GM18868 (cell line): Measurements from ENCODE around the gene ACSL1.
"Not testable (repeated sequence)": the region's sequence is repeated elsewhere in the genome, so short reads cannot be mapped to it uniquely, and the experiment has no call there.

Experiments
- ATAC-seq: cut with Tn5 transposase; IDR thresholded peaks from one replicate; pipeline ENCODE4 v1.9.1; 2021; ENCODE audit warnings: mild to moderate bottlenecking, moderate library complexity; ENCODE audit not compliant: unreplicated experiment

Gene ACSL1

DNA sequence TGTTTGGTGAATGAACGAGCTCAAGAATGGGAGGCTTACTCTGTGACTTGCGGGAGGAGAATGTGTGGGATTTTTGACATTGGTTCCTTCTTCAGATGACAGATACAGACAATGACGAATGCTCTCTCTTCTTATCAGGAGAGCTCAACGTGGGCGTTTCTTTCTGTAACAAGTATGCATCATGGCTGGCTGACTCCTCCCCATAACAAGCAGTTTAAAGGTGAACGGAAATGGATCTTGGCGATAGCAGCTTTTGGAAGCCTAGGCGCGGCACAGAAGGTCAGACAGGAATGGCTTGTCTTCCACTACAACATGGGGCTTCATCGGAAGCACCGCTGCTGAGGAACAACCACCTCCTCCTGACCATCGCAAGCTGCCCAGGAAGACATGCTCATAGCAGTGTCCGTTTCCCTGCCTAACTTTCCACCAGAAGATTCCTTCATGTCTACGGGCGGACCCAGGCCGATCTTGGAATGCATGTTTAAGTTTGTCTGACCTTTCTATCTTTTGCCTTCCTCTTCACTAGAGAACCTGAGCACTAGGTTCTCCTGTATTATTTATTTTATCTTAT is 18.3 kb upstream of the ACSL1 start:
- ATAC-seq: no peak

- ATAC-seq: not testable (repeated sequence)
Measured at GRCh38 chr4:184839075-184839399, 13.3 kb upstream of the ACSL1 start.

- ATAC-seq: no peak
Measured at GRCh38 chr4:184838249-184839074, 12.7 kb upstream of the ACSL1 start.

DNA sequence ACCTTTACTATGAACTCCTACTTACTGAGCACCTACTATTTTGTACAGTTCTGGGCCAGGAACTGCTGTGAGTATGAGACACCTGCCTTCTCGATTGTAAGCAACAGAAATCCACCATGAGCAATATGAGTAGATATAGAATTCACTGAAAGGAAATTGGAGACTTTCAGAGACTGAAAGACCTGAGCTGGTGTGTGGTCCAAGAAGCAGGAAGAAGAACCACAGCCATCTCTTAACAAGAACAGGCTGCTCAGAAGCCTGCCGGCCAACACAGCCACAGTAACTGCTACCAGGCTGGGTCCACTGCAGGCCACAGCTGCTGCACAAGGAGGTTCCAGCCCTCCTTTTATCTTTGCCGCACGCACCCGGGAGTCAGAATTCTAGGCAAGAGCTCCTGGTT is 10.8 kb upstream of the ACSL1 start:
- no peak for ATAC-seq

GRCh38 chr4:184833046-184833838 is 7.5 kb upstream of the ACSL1 start:
- no peak for ATAC-seq

- ATAC-seq: no peak
Measured at GRCh38 chr4:184831153-184831552, 5.4 kb upstream of the ACSL1 start.

DNA sequence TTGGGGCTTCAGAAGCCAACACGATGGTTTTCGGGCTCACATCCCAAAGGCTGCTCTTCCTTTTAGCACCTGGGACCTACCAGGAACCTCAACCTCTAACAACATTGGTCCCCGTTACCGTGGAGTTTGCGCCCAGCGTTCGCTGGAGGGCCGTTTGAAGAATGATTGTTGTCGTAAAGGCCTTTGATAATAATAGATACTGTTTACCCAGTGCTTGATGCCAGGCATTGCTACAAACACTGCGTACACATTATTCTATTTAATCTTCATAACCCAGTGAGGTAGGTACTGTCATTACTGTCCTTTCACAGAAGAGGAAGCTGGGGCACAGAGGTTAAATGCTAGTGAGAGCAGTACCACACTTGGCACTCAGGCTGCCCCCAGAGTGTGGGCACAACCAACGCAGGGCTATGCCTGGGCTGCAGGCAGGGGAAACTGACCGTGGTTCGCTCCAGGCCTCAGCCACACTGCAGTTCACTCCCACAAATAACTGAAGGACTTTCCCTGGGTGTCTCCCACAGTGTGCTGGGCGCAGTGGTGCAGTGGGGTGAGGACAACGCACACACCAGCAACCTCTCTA is 1.0 kb upstream of the ACSL1 start:
- ATAC-seq: no peak

- peak; percentile 29 for ATAC-seq
Measured at GRCh38 chr4:184825141-184825895, 450 bp downstream of the ACSL1 start.

GRCh38 chr4:184824776-184825084 is 1.0 kb downstream of the ACSL1 start:
- no peak for ATAC-seq

GRCh38 chr4:184824081-184824775 is 1.5 kb downstream of the ACSL1 start:
- peak; percentile 31 for ATAC-seq

DNA sequence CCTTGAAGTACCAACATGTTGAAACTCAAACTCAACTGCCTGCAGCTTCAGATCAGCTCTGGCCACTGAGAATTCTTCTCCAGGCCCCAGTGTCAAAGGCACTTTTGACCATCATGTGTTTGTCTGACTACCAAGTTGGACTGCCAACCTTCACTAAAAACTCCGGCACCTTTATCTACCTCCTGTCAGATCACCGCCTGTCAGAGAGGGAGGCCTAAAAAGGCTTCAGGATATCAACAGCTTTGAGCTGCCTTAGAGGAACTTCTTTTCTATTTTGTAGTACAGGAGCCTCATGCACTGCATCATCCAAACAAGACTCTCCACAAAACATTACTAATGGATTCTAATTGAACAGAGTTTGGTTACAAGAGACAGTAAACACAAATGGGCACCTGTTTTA is 2.8 kb downstream of the ACSL1 start:
- no peak for ATAC-seq

- ATAC-seq: no peak
Measured at GRCh38 chr4:184822356-184822755, 3.4 kb downstream of the ACSL1 start.

GRCh38 chr4:184821242-184821641 is 4.5 kb downstream of the ACSL1 start:
- ATAC-seq: no peak

- no peak for ATAC-seq
Measured at GRCh38 chr4:184819786-184820185, 6.0 kb downstream of the ACSL1 start.

GRCh38 chr4:184818216-184818564 is 7.6 kb downstream of the ACSL1 start:
- peak; percentile 38 for ATAC-seq

- peak; percentile 1 for ATAC-seq
Measured at GRCh38 chr4:184817494-184818215, 8.1 kb downstream of the ACSL1 start.

GRCh38 chr4:184816962-184817361 is 8.8 kb downstream of the ACSL1 start:
- no peak for ATAC-seq

- peak; percentile 75 for ATAC-seq
Measured at GRCh38 chr4:184815046-184815877, 10.5 kb downstream of the ACSL1 start.

DNA sequence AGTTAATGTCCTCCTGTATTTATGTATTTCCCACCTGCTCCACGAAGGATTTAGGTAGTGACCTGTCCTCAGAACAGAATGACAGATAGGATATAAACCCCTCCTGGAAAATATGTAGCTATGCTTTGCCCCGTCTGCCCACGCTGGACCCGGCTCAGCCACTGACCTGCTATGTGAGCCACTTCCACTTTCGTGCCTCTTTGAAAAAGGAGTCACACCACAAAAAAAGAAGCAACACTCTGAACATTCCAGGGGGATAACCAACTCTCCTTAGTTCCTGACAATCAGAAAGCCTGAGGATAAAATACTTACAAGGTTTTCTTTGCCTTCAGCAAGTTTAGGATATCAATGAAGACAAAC is 11.1 kb downstream of the ACSL1 start:
- no peak for ATAC-seq
